ENCODE data around the gene LRRC9.

DNA sequence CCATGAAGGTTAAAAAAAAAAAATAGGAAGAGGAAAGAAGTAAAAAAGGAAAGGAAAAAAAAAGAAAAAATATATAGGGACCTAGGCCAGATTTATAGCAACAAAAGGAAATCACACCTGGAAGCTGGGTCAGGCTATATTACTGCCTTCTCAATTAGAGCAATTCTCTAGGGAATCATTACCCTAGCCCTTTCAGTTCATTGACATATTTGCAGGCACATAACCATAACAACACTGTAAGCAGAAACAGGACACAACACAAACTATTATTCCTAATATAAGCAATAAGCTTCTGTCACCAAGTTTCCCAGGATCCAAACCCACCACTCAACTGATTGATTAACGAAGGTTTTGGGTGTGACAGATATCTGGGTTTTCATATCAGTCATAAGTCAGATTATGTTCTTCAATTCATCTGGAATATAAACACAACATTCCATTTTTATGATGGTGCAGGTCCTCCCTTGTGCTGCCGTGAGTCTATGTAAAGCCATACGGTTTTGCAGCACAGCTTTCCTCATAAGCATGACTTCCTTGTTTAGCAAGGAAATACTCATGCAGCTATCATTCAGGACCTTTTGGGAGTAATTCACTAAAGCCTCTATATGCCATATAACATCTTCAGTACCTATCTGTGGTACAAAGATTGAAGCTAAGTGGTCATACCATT is 176.0 kb downstream of the LRRC9 start:
- TF ChIP-seq, protein P1, sequence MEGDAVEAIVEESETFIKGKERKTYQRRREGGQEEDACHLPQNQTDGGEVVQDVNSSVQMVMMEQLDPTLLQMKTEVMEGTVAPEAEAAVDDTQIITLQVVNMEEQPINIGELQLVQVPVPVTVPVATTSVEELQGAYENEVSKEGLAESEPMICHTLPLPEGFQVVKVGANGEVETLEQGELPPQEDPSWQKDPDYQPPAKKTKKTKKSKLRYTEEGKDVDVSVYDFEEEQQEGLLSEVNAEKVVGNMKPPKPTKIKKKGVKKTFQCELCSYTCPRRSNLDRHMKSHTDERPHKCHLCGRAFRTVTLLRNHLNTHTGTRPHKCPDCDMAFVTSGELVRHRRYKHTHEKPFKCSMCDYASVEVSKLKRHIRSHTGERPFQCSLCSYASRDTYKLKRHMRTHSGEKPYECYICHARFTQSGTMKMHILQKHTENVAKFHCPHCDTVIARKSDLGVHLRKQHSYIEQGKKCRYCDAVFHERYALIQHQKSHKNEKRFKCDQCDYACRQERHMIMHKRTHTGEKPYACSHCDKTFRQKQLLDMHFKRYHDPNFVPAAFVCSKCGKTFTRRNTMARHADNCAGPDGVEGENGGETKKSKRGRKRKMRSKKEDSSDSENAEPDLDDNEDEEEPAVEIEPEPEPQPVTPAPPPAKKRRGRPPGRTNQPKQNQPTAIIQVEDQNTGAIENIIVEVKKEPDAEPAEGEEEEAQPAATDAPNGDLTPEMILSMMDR (IDR thresholded peaks at IDR 0.05; ENCODE audit: low read depth, low read length, poor library complexity, severe bottlenecking), result no peak
- no peak for TF ChIP-seq EZH2phosphoT487 (IDR thresholded peaks at IDR 0.05; ENCODE audit: borderline replicate concordance, low read length)
